Measurements from ENCODE around the gene ENOX1. TPM values are rescaled to one million over a fixed set of nuclear protein-coding genes. Genes with fewer than 3 reads are reported as not detected.

ENOX1 gene
- total RNA-seq, 1 experiment from 2014 or later: 1.8 TPM

DNA sequence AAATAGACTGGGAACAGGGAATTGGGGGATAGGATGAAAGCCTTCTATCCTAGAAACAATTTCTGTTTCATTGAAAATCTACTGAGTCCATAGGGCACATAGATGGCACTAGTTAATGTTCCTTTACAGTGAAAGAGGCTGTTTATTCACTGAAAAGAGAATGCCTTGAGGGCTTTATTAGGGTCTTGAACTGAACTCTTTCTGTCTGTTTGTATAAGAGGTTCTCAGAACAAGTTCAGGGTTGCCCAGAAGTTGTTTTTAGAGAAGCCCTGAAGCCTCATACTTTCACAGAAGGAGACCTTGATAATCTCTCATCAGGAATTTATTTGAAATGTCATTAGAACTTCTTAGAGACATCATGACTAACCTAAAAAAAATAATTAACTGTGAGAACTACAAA, 43.9 kb downstream of the ENOX1 start:
- no peak overlapping the region for H3K4me3 Mint-ChIP-seq (ENCODE audit: unreplicated experiment)
- no peaks in the 10 kb centered on the region for H3K9me3 Mint-ChIP-seq (ENCODE audit: unreplicated experiment)
- no peaks in the 10 kb centered on the region for H3K36me3 Mint-ChIP-seq (ENCODE audit: insufficient read depth, unreplicated experiment)
- no TSS peak for BruUV-seq (replicated peaks)
- TF ChIP-seq, protein P1, sequence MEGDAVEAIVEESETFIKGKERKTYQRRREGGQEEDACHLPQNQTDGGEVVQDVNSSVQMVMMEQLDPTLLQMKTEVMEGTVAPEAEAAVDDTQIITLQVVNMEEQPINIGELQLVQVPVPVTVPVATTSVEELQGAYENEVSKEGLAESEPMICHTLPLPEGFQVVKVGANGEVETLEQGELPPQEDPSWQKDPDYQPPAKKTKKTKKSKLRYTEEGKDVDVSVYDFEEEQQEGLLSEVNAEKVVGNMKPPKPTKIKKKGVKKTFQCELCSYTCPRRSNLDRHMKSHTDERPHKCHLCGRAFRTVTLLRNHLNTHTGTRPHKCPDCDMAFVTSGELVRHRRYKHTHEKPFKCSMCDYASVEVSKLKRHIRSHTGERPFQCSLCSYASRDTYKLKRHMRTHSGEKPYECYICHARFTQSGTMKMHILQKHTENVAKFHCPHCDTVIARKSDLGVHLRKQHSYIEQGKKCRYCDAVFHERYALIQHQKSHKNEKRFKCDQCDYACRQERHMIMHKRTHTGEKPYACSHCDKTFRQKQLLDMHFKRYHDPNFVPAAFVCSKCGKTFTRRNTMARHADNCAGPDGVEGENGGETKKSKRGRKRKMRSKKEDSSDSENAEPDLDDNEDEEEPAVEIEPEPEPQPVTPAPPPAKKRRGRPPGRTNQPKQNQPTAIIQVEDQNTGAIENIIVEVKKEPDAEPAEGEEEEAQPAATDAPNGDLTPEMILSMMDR (IDR thresholded peaks at IDR 0.05; ENCODE audit: unreplicated experiment): no peak
- no peaks in the 10 kb centered on the region for H3K27me3 Mint-ChIP-seq (ENCODE audit: insufficient read depth, unreplicated experiment)
- intact Hi-C loops (cut with micrococcal nuclease): no loop called here
- no peaks in the 10 kb centered on the region for H3K4me1 Mint-ChIP-seq (ENCODE audit: insufficient read depth, unreplicated experiment)
- H3K27ac Mint-ChIP-seq (ENCODE audit: low read depth, unreplicated experiment): no peak overlapping the region
- CTCF ChIA-PET: no interaction called here
- POLR2A ChIA-PET: no interaction called here
- DNase-seq (ENCODE audit: unreplicated experiment): no peak

GRCh38 chr13:43737392-43737923, 49.3 kb downstream of the ENOX1 start:
- no peaks in the 10 kb centered on the region for H3K36me3 Mint-ChIP-seq (ENCODE audit: insufficient read depth, unreplicated experiment)
- CTCF ChIA-PET: no interaction called here
- intact Hi-C loops (cut with micrococcal nuclease): no loop called here
- no peak overlapping the region for H3K27ac Mint-ChIP-seq (ENCODE audit: low read depth, unreplicated experiment)
- no peaks in the 10 kb centered on the region for H3K4me1 Mint-ChIP-seq (ENCODE audit: insufficient read depth, unreplicated experiment)
- TF ChIP-seq, protein P1 (IDR thresholded peaks at IDR 0.05; ENCODE audit: unreplicated experiment): no peak
- no TSS peak for BruUV-seq (replicated peaks)
- H3K9me3 Mint-ChIP-seq (ENCODE audit: unreplicated experiment): no peaks in the 10 kb centered on the region
- no peak overlapping the region for H3K4me3 Mint-ChIP-seq (ENCODE audit: unreplicated experiment)
- no peak for DNase-seq (ENCODE audit: unreplicated experiment)
- no peaks in the 10 kb centered on the region for H3K27me3 Mint-ChIP-seq (ENCODE audit: insufficient read depth, unreplicated experiment)
- POLR2A ChIA-PET: no interaction called here

- H3K4me1 Mint-ChIP-seq (ENCODE audit: insufficient read depth, unreplicated experiment): peaks cover 10% of the 10 kb centered on the region
- H3K27me3 Mint-ChIP-seq (ENCODE audit: insufficient read depth, unreplicated experiment): no peaks in the 10 kb centered on the region
- intact Hi-C loops (cut with micrococcal nuclease): no loop called here
- H3K36me3 Mint-ChIP-seq (ENCODE audit: insufficient read depth, unreplicated experiment): no peaks in the 10 kb centered on the region
- H3K4me3 Mint-ChIP-seq (ENCODE audit: unreplicated experiment): no peak overlapping the region
- DNase-seq (ENCODE audit: unreplicated experiment): no peak
- ChIA-PET CTCF (no interaction called here), POLR2A (no interaction called here)
- TF ChIP-seq, protein P1 (IDR thresholded peaks at IDR 0.05; ENCODE audit: unreplicated experiment): no peak
- no TSS peak for BruUV-seq (replicated peaks)
- no peak overlapping the region for H3K27ac Mint-ChIP-seq (ENCODE audit: low read depth, unreplicated experiment)
- H3K9me3 Mint-ChIP-seq (ENCODE audit: unreplicated experiment): no peaks in the 10 kb centered on the region
Measured at GRCh38 chr13:43732726-43733125, 54.0 kb downstream of the ENOX1 start.

- intact Hi-C loops (cut with micrococcal nuclease): no loop called here
- peaks cover 10% of the 10 kb centered on the region for H3K4me1 Mint-ChIP-seq (ENCODE audit: insufficient read depth, unreplicated experiment)
- H3K36me3 Mint-ChIP-seq (ENCODE audit: insufficient read depth, unreplicated experiment): no peaks in the 10 kb centered on the region
- no peak for DNase-seq (ENCODE audit: unreplicated experiment)
- ChIA-PET POLR2A (interaction anchor here (0.8 kb wide), 1 partner anchor 19 kb away, joined by 3 read pairs; no protein-coding TSS in a partner anchor), CTCF (interaction anchor here (0.6 to 0.7 kb wide), 2 partner anchors 52 to 104 kb away, joined by 3 to 4 read pairs; no protein-coding TSS in a partner anchor)
- H3K9me3 Mint-ChIP-seq (ENCODE audit: unreplicated experiment): no peaks in the 10 kb centered on the region
- no TSS peak for BruUV-seq (replicated peaks)
- no peaks in the 10 kb centered on the region for H3K27me3 Mint-ChIP-seq (ENCODE audit: insufficient read depth, unreplicated experiment)
- H3K4me3 Mint-ChIP-seq (ENCODE audit: unreplicated experiment): no peak overlapping the region
- TF ChIP-seq, protein P1 (IDR thresholded peaks at IDR 0.05; ENCODE audit: unreplicated experiment): no peak
- no peak overlapping the region for H3K27ac Mint-ChIP-seq (ENCODE audit: low read depth, unreplicated experiment)
Measured at GRCh38 chr13:43731296-43731695, 55.5 kb downstream of the ENOX1 start.

All from MCF 10A (cell line).